ENCODE data around the gene CD44. TPM values are rescaled to one million over a fixed set of nuclear protein-coding genes. Genes with fewer than 3 reads are reported as not detected.

CD44 gene
- total RNA-seq, 1 experiment from 2014 or later, result 6.1 TPM

GRCh38 chr11:35250192-35250591 lies 111.2 kb downstream of the CD44 start:
- no peak overlapping the region for H3K4me3 Mint-ChIP-seq
- H3K79me2 ChIP-seq (ENCODE audit: insufficient read depth, low read length), result no peaks in the 10 kb centered on the region
- no peak overlapping the region for H3K14ac ChIP-seq (ENCODE audit: insufficient read depth, low read length)
- no peaks in the 10 kb centered on the region for H3K27me3 Mint-ChIP-seq (ENCODE audit: low read depth)
- WGBS (ENCODE audit: extremely low coverage, insufficient read length, low lambda C conversion rate), result no CpG with 5 or more reads among the region's 4 CpGs
- H3K23ac ChIP-seq (ENCODE audit: insufficient read length, low read depth, low read length), result no peak overlapping the region
- TF ChIP-seq CTCF (conservative IDR thresholded peaks at IDR 0.05), result no peak
- H3T11ph ChIP-seq (ENCODE audit: low read length), result no peak overlapping the region
- H3K27ac Mint-ChIP-seq, result no peak overlapping the region
- H2BK5ac ChIP-seq (ENCODE audit: insufficient read length, low read length), result no peak overlapping the region
- no peaks in the 10 kb centered on the region for H3K27me3 ChIP-seq (ENCODE audit: insufficient read depth, low read length)
- H4K8ac ChIP-seq (replicated peaks; ENCODE audit: insufficient read length, low read depth, low read length), result no peak overlapping the region
- no peak overlapping the region for H2AFZ ChIP-seq (ENCODE audit: low read length)
- H3K18ac ChIP-seq (ENCODE audit: insufficient read length, low read depth, low read length), result no peak overlapping the region
- no peak overlapping the region for H2AK5ac ChIP-seq (ENCODE audit: insufficient read length, low read length)
- no peak overlapping the region for H2BK120ac ChIP-seq (ENCODE audit: low read depth, low read length, poor library complexity, severe bottlenecking)
- H2BK15ac ChIP-seq (ENCODE audit: low read depth, low read length), result no peak overlapping the region
- H3K79me1 ChIP-seq (ENCODE audit: insufficient read depth, low read depth, low read length, poor library complexity, severe bottlenecking), result no peaks in the 10 kb centered on the region
- H3K4me2 ChIP-seq (ENCODE audit: insufficient read depth, insufficient read length, low read length), result no peak overlapping the region
- no peaks in the 10 kb centered on the region for H3K4me1 ChIP-seq (ENCODE audit: insufficient read depth, low read length)
- no peak overlapping the region for H3K9ac ChIP-seq (ENCODE audit: extremely low read depth, insufficient read length, low read length)
- no peak overlapping the region for H3K4ac ChIP-seq (ENCODE audit: low read depth, low read length)
- H3K9me3 ChIP-seq (ENCODE audit: control insufficient read depth, low read depth, low read length), result no peaks in the 10 kb centered on the region
- no peak overlapping the region for H2BK20ac ChIP-seq (ENCODE audit: low read depth, low read length, poor library complexity, severe bottlenecking)
- H4K20me1 ChIP-seq (ENCODE audit: control insufficient read depth, insufficient read depth, insufficient read length), result no peaks in the 10 kb centered on the region
- H3K27ac ChIP-seq (ENCODE audit: insufficient read length, low read depth, low read length), result no peak overlapping the region
- H4K5ac ChIP-seq (ENCODE audit: insufficient read length, low read depth, low read length), result no peak overlapping the region
- no peaks in the 10 kb centered on the region for H3K23me2 ChIP-seq (ENCODE audit: insufficient read length, low read depth, low read length, poor library complexity, severe bottlenecking)
- H4K91ac ChIP-seq (ENCODE audit: insufficient read length, low read depth, low read length), result no peak overlapping the region
- no peak for DNase-seq
- no peak overlapping the region for H2BK12ac ChIP-seq (ENCODE audit: insufficient read length, low read depth, low read length)
- no peak overlapping the region for H3K56ac ChIP-seq (ENCODE audit: insufficient read length, low read depth, low read length)
- no peaks in the 10 kb centered on the region for H3K4me1 Mint-ChIP-seq
- no peaks in the 10 kb centered on the region for H3K9me3 Mint-ChIP-seq
- H3K36me3 Mint-ChIP-seq (ENCODE audit: insufficient read depth in 1 of 3, low read depth in 3 of 3), result no peaks in the 10 kb centered on the region
